ENCODE data around the gene PNPLA7. TPM values are rescaled to one million over a fixed set of nuclear protein-coding genes. Genes with fewer than 3 reads are reported as not detected.

PNPLA7 gene
- total and polyA plus RNA-seq, 4 donors: 0.79 to 8.9 (median 7.7) TPM

DNA sequence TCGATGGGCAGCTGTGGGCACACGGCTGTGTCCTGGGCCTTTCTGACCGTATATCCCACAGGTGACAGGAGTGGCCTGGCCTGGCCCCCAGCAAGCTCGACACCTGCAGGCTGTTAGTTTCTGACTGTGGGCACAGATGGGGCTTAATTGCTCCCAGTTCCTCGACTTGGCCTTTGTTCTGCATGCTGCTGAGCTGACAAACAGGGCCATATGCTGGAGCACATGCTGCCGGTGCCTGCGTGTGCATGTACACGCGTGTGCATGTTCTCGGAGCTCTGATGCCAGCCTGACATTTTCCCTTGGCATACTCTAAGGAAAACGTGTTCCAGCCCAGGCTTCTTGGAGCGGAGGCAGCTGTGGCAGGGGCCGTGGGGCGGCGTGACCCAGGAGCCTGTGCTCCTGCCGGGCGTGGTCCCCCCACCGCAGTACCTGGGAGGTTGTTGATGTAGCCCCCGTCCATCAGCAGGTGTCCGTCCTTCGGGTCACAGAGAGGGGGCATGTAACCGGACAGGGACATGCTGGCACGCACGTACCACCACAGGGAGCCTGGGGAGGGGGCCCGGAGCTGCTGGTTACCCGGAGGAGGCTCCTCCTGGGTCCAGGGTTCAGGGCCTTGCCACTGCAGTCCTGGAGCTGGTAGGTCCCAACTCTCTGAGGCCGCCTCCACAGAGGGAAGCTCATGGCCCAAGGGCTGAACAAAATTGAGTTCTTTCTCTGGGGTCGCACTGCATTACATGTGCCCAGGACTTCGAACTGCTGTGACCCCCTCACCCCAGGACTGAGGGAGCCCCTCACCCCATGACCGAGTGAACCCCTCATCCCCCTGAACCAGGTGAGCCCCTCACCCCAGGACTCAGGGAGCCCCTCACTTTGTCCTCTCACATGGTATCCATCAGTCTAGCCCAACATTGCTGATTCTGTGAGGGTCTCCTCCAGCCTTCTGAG, 86.9 kb downstream of the PNPLA7 start:
- H3K9ac ChIP-seq (ENCODE audit: insufficient read depth in 1 of 2, low read length in 2 of 2): no peak overlapping the region
- H3K9me3 ChIP-seq (ENCODE audit: control insufficient read depth in 4 of 4, insufficient read depth in 3 of 4, low read length in 3 of 4): no peaks in the 10 kb centered on the region
- 92 to 96% methylated on average over 30 of the region's 30 CpGs for WGBS, 2 donors
- peaks cover 0 to 12% (median 5%) of the 10 kb centered on the region in 5 donors for H3K4me1 ChIP-seq (ENCODE audit: control insufficient read depth in 5 of 5, insufficient read depth in 5 of 5, low read length in 5 of 5)
- H3K36me3 ChIP-seq (ENCODE audit: control insufficient read depth in 4 of 4, insufficient read depth in 4 of 4, low read length in 4 of 4): peaks cover 0 to 3% (median 0%) of the 10 kb centered on the region in 4 donors
- H3K27ac ChIP-seq (ENCODE audit: low read depth in 1 of 2, low read length in 1 of 2): no peak overlapping the region
- no peak for DNase-seq
- no peak for TF ChIP-seq CTCF (IDR thresholded peaks at IDR 0.05; ENCODE audit: control extremely low read depth, extremely low read depth)
- ATAC-seq (ENCODE audit: insufficient read depth, low FRiP score): no peak
- H3K27me3 ChIP-seq (ENCODE audit: control insufficient read depth in 3 of 3, insufficient read depth in 3 of 3, low read length in 2 of 3): no peaks in the 10 kb centered on the region
- no peak overlapping the region for H3K4me3 ChIP-seq

DNA sequence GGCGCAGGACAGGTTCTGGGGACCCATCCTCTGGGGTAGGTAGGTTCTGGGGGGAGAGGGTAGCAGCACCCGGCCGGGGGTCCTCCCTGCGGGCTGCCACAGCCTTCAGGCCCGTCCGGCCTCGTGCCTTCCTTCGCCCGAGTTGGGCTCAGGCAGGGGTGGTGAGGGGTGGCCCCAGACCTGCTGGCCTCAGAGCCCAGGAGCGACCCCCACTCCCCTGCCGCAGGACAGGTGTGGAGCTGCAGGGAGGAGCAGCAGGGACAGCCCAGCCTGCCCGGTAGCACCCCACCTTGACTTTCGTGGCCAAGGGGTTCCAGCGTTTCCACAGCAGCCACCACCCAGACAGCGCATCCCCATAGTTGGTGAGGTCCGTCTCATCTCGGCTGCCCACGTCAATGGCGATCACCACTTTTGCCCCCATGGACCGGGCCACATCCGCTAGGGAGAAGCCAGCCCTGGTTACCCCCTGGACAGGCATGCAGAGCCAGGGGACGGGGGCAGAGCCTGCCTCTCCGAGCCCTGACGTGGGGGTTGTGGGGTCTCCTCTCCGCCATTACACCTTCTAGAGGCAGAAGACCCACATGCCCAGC, 87.7 kb downstream of the PNPLA7 start:
- Histone ChIP-seq H3K9ac (ENCODE audit: insufficient read depth in 1 of 2, low read length in 2 of 2) (no peak overlapping the region), H3K4me1 (ENCODE audit: control insufficient read depth in 5 of 5, insufficient read depth in 5 of 5, low read length in 5 of 5) (peaks cover 0 to 18% (median 5%) of the 10 kb centered on the region in 5 donors), H3K9me3 (ENCODE audit: control insufficient read depth in 4 of 4, insufficient read depth in 3 of 4, low read length in 3 of 4) (no peaks in the 10 kb centered on the region), H3K36me3 (ENCODE audit: control insufficient read depth in 4 of 4, insufficient read depth in 4 of 4, low read length in 4 of 4) (peaks cover 0 to 5% (median 0%) of the 10 kb centered on the region in 4 donors), H3K4me3 (no peak overlapping the region), H3K27me3 (ENCODE audit: control insufficient read depth in 3 of 3, insufficient read depth in 3 of 3, low read length in 2 of 3) (no peaks in the 10 kb centered on the region), H3K27ac (ENCODE audit: low read depth in 1 of 2, low read length in 1 of 2) (no peak overlapping the region)
- DNase-seq (no peak), ATAC-seq (ENCODE audit: insufficient read depth, low FRiP score) (no peak)
- no peak for TF ChIP-seq CTCF (IDR thresholded peaks at IDR 0.05; ENCODE audit: control extremely low read depth, extremely low read depth)
- WGBS, 2 donors: 91 to 94% methylated on average over 25 of the region's 25 CpGs

DNA sequence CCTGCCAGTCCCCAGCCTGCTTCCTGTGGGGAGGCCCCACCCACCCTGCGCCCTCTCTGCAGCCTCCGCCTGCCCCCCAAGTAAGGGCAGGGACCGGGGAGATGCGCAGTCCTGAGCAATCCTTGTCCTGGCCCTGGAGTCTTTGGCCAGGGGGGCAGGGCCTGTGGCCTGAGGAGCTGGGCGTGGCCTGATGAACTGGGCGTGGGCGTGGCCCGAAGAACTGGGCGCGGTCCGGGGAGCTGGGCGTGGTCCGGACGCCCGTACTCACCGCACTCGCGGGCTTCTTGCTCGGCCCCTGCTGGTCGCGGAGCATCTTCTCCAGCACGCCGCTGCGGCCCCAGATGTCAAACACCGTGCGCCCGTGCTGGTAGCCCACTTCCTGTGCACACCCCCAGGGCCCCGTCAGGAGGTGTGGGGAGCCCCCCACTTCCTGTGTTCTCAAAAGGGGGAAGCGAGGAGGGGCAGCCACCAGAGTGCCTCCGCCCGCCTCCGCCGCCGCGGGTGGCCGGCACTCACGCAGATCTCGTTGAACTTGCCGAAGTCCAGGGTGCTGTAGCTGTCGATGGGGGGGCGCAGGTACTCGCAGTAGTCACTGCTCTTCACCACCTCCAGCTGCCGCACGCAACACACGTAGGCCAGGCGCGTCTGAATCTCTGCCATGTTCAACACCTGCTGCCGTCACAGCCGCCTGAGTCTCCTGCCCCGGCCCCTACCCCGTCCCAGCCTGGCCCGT, 88.4 kb downstream of the PNPLA7 start:
- Histone ChIP-seq H3K4me3 (no peak overlapping the region), H3K27me3 (ENCODE audit: control insufficient read depth in 3 of 3, insufficient read depth in 3 of 3, low read length in 2 of 3) (no peaks in the 10 kb centered on the region), H3K27ac (ENCODE audit: low read depth in 1 of 2, low read length in 1 of 2) (no peak overlapping the region), H3K9me3 (ENCODE audit: control insufficient read depth in 4 of 4, insufficient read depth in 3 of 4, low read length in 3 of 4) (no peaks in the 10 kb centered on the region), H3K4me1 (ENCODE audit: control insufficient read depth in 5 of 5, insufficient read depth in 5 of 5, low read length in 5 of 5) (peaks cover 0 to 18% (median 5%) of the 10 kb centered on the region in 5 donors), H3K36me3 (ENCODE audit: control insufficient read depth in 4 of 4, insufficient read depth in 4 of 4, low read length in 4 of 4) (peaks cover 0 to 11% (median under 1%) of the 10 kb centered on the region in 4 donors), H3K9ac (ENCODE audit: insufficient read depth in 1 of 2, low read length in 2 of 2) (no peak overlapping the region)
- peak in 2 of 3 donors; percentile 57 to 63 for DNase-seq
- 28 to 65% methylated on average over 50 to 52 of the region's 52 CpGs for WGBS, 2 donors
- peak; percentile 23 for ATAC-seq (ENCODE audit: insufficient read depth, low FRiP score)
- TF ChIP-seq CTCF (IDR thresholded peaks at IDR 0.05; ENCODE audit: control extremely low read depth, extremely low read depth): no peak

Measured in lung (tissue), 12 donors.